Immature natural killer cell (primary cell): ENCODE measurements around the gene UBD. TPM values are rescaled to one million over a fixed set of nuclear protein-coding genes. Genes with fewer than 3 reads are reported as not detected.

ENCODE experiments used
- DNase-seq, 3 donors: peaks; one replicate each; pipeline ENCODE4 v3.0.0; 2022; ENCODE audit warnings: mixed read lengths in 1 of 3
- H3K27ac Mint-ChIP-seq, 6 donors: one replicate each; pipeline ENCODE4 v1.8.0; 2020; ENCODE audit warnings: mixed read lengths in 6 of 6, mild to moderate bottlenecking in 5 of 6, inconsistent platforms in 4 of 6, moderate library complexity in 3 of 6
- H3K27me3 Mint-ChIP-seq, 3 donors: one replicate each; pipeline ENCODE4 v1.8.0; 2020 to 2021; ENCODE audit warnings: low read depth in 3 of 3, mild to moderate bottlenecking in 3 of 3, mixed read lengths in 3 of 3, moderate library complexity in 3 of 3, inconsistent platforms in 1 of 3
- H3K36me3 Mint-ChIP-seq, 3 donors: one replicate each; pipeline ENCODE4 v1.8.0; 2020; ENCODE audit warnings: mixed read lengths in 3 of 3, inconsistent platforms in 2 of 3, mild to moderate bottlenecking in 2 of 3
- H3K4me1 Mint-ChIP-seq, 2 donors: one replicate each; pipeline ENCODE4 v1.8.0; 2020; ENCODE audit warnings: inconsistent platforms in 2 of 2, mild to moderate bottlenecking in 2 of 2, mixed read lengths in 2 of 2, moderate library complexity in 1 of 2
- H3K4me3 Mint-ChIP-seq, 5 donors: one replicate each; pipeline ENCODE4 v1.8.0; 2020; ENCODE audit warnings: mild to moderate bottlenecking in 5 of 5, mixed read lengths in 5 of 5, inconsistent platforms in 3 of 5, moderate library complexity in 3 of 5
- H3K9me3 Mint-ChIP-seq, 6 donors: one replicate each; pipeline ENCODE4 v1.8.0; 2020; ENCODE audit warnings: mild to moderate bottlenecking in 6 of 6, mixed read lengths in 6 of 6, inconsistent platforms in 4 of 6, moderate library complexity in 3 of 6
- polyA plus RNA-seq, 3 donors: library from polyadenylated mRNA; unstranded; fragments of 300-500 nt; fragmentation: Illumina TruSeq; gene quantifications; one replicate each; pipeline ENCODE4 v1.2.3, GENCODE V29; 2021

Gene UBD
- polyA plus RNA-seq, 3 donors from 2014 or later: not detected

DNA sequence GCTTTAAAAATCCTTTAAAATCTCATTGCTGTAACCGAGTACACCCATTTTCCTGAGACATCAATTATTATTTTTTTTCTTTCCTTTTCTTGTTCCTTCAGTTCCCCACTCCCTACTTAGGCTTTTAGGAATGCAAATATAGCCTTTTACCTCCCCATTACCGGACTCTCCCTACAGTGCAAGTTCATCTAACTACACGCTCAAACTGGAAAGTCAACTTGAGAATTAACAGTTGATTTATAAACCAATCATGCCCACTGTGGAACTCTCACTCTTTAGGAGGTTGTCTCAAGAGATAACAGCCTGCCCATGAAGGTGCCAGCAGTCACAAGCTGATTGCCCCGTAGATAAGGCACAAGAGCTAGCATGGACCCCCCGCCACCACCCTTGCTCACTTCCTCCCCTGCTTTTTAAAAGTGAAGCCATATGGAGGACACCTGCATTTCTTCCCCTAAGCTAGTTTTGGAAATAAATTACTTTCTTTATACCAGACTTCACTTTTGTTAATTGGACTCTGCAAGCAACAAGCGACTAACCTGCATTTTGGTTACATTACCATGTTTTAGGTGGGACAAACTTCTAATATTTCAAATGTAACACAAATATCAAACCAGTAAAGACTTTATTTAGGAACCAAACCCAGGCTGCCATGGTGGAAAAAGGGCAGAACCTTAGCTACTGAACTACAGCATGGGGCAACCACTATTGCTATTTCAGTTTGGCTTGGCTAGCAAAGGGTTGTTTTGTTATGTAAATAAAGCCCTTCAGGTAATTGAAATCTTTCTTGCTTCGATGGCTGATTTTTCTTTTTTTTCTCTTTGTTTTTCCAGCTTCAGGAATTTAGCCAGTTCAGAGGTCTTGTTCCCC is 34.9 kb downstream of the UBD start:
- no peaks in the 10 kb centered on the region for H3K9me3 Mint-ChIP-seq
- DNase-seq: no peak
- H3K4me1 Mint-ChIP-seq: no peaks in the 10 kb centered on the region
- peaks cover 7 to 20% (median 9%) of the 10 kb centered on the region in 3 donors for H3K27me3 Mint-ChIP-seq
- no peaks in the 10 kb centered on the region for H3K36me3 Mint-ChIP-seq
- H3K27ac Mint-ChIP-seq: no peak overlapping the region
- no peak overlapping the region for H3K4me3 Mint-ChIP-seq

DNA sequence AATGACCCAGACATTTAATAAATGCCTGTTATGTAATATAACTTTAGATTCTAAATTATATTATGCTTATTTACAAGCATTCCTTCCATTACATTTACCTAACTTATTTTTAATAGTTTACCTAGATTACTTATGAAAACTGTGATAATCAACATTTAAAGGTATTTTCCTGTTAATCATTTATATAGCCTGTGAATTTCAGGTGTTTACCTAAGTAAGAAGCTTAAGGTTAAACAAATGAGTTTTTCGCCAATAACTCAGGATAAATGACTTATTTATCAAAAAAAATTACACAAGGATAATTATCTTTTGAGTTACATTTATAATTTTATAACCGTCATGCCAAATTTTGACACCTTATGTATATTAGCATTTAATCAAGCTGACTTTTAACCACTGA is 35.5 kb downstream of the UBD start:
- H3K36me3 Mint-ChIP-seq: no peaks in the 10 kb centered on the region
- no peak overlapping the region for H3K4me3 Mint-ChIP-seq
- no peaks in the 10 kb centered on the region for H3K9me3 Mint-ChIP-seq
- no peaks in the 10 kb centered on the region for H3K4me1 Mint-ChIP-seq
- peaks cover 4 to 17% (median 6%) of the 10 kb centered on the region in 3 donors for H3K27me3 Mint-ChIP-seq
- no peak for DNase-seq
- no peak overlapping the region for H3K27ac Mint-ChIP-seq

DNA sequence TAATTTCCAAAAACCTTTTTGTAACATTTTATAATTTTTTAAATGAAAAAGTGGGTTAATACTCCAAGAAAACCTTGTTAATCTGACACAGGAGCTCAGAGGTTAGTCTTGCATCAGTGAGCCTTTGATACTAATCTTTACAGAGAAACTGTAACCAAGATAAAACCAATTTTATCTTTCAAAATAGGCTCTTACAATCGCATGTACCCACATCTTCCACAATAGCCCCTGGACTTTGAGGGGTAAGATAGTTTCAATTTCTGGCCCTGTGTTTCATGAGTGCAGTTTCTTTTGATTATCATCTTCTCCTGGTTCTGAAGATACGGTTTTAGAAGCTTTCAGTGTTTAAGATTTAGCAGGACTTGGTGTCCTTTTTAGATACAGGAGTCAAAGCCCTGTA is 37.3 kb downstream of the UBD start:
- DNase-seq: no peak
- peaks cover 3 to 14% (median 6%) of the 10 kb centered on the region in 3 donors for H3K27me3 Mint-ChIP-seq

DNA sequence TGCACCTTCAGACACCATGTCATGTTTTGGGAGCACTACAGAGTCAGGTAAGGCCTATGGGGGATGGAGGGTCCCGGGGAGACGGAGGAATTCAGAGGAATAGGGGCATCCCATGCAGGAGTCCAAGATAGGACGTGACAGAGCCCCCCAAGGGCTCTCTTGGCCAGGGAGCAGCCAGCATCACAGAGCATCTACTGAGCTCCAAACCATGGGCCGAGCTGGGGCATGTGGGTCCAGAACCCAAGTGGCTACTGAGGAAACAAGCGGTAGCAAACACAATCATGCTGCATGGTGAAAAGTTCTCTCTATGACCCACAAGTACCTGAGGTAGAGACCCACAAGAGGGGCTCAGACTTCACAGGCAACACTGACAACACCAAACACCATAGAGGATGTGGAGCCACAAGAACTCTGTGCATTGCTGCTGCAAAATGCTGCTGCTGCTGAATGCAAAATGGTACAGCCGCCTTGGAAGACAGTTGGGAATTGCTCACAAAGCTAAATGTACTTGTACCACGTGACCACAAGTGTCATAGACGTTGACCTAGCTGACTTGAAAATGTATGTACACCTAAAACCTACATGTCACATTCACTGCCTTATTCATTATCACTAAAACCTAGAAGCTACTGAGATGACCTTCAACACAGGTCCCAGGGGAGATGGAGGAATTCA is 38.4 kb downstream of the UBD start:
- Mint-ChIP-seq H3K4me1 (peaks cover 5% of the 10 kb centered on the region in 2 donors), H3K9me3 (no peaks in the 10 kb centered on the region), H3K36me3 (no peaks in the 10 kb centered on the region), H3K4me3 (no peak overlapping the region), H3K27ac (no peak overlapping the region), H3K27me3 (peaks cover 3 to 10% (median 6%) of the 10 kb centered on the region in 3 donors)
- no peak for DNase-seq

More for the DNA sequence above, 37.3 kb downstream of the UBD start:
- Mint-ChIP-seq H3K4me1 (no peaks in the 10 kb centered on the region), H3K4me3 (no peak overlapping the region), H3K36me3 (no peaks in the 10 kb centered on the region), H3K9me3 (no peaks in the 10 kb centered on the region), H3K27ac (no peak overlapping the region)

DNA sequence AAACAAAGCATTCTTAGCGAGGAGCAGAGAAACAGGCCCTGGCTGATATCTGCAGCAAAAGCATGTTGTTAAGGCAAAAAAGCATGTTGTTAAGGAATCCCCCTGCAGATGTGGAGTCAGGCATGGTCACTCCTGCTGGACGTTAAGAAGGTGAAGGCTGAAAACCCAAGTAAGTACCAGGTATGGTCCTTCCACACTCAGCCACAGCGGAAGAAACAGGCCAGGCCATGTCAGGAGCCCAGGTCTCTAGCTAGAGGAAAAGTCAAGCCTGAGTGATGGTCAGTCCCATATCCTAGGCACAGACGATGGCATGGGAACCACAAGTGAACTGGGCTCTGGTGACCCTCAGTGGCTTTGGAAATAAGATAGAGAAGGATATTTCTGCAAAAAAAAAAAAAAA is 39.3 kb downstream of the UBD start:
- peaks cover 9 to 11% of the 10 kb centered on the region in 2 donors for H3K4me1 Mint-ChIP-seq
- no peaks in the 10 kb centered on the region for H3K9me3 Mint-ChIP-seq
- H3K27me3 Mint-ChIP-seq: peaks cover 0 to 8% (median 6%) of the 10 kb centered on the region in 3 donors
- DNase-seq: no peak
- H3K27ac Mint-ChIP-seq: no peak overlapping the region
- no peaks in the 10 kb centered on the region for H3K36me3 Mint-ChIP-seq
- no peak overlapping the region for H3K4me3 Mint-ChIP-seq

DNA sequence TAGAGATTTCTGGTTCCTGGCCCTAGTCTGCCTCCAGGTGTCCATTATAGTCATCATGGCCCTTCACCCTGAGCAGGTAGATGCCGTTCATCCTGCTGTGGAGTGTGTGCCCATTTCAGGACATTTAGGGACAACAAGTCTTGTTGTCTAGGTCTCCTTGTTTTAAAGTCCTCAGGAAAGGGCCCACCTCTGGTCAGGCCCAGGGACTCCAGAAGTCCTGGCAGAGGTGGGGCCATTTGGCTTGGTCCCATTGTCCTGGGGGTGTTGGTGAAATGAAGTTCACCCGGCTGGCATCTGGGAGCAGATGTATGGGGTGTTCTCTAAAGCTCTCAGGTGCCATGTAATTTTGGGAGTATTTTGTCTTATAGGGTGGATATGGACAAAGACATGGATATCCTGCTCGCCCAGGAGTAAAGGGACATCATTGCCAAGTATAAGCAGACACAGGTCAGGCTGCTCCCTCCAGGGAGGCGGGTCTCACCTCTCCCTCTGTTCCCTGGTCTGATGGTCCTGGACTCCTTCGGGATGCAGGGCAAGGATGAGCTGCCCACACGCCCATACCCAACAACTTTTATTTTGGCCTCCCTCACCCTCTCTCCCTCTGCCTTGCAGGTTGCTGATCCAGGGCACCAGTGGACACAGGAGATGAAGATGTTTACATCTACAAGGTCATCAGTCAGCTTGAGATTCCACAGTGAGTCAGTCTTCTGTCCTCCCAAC is 40.1 kb downstream of the UBD start:
- DNase-seq: no peak
- Mint-ChIP-seq H3K4me3 (no peak overlapping the region), H3K4me1 (peaks cover 9 to 11% of the 10 kb centered on the region in 2 donors), H3K27me3 (peaks cover 0 to 6% (median 3%) of the 10 kb centered on the region in 3 donors), H3K9me3 (no peaks in the 10 kb centered on the region), H3K36me3 (no peaks in the 10 kb centered on the region), H3K27ac (no peak overlapping the region)

DNA sequence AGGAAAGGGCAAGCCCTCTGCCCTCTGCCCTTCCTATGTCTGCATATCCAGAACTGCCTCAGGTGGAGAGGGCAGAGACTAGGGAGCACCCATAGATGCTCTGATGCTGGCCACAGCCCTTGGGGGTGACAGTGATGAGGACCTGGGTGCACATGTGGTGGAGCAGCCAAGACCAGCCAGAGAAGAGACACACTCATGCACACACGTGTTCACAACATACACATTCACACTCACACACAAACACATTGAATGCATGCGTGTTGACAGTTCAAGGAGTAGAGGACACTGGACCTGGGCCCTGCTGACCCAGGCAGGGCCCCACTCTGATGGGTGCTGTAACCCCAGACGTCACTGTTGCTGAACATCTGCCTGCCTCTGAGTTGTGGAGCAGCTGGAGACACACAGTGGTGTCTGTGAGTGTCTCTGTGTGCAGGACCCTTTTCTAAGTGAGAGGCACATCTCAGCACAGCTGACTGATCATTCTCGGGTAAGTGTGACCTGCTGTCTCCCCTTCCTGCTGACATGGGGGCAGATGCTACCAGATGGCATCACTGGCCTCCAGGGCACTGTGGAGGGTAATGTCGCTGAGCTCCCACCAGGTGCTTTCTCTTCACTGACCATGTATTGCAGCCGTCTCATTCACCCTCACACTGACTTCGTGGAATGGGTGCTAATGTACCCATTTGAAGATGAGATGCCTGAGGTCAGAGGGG is 41.6 kb downstream of the UBD start:
- Mint-ChIP-seq H3K27ac (no peak overlapping the region), H3K9me3 (no peaks in the 10 kb centered on the region), H3K27me3 (peaks cover 0 to 2% (median 1%) of the 10 kb centered on the region in 3 donors), H3K4me1 (peaks cover 9 to 11% of the 10 kb centered on the region in 2 donors), H3K36me3 (no peaks in the 10 kb centered on the region), H3K4me3 (no peak overlapping the region)
- no peak for DNase-seq

DNA sequence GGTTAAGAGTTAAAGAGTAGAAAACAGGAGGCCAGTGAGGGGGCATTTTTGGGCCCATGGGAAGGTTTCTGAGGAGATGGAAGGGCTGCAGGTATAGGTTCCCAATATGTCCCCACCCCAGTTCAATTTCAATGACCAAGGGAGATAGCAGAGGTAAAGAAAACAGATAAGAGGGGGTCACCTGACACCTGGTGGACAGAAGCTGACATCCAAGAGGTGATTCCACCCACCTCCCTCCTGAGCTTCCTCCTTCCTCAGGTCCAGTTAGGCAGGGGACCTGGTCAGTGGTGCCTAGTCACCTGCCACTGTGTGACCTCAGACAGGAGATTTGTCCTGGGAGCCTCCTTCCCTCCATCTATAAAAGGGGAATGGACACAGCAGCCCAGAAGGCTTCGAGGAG is 42.3 kb downstream of the UBD start:
- Mint-ChIP-seq H3K27me3 (peaks cover 0 to 2% (median 1%) of the 10 kb centered on the region in 3 donors), H3K27ac (no peak overlapping the region)
- no peak for DNase-seq

DNA sequence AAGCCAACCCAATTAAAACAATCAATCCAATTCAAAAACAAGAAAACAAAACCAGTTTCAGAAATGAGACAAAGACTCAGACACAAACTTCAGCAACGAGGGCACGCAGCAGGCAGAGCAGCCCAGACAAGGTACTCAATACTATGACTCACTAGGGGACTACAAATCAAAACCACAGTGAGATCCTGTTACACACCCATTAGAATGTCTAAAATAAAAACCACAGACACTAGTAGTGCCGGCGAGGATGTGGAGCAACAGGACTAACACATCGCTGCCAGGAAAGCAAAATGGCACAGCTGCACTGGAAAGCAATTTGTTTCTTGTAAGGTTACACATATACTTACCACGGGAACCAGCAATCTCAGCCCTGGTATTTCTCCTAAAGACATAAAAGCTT is 43.4 kb downstream of the UBD start:
- no peaks in the 10 kb centered on the region for H3K36me3 Mint-ChIP-seq
- H3K4me3 Mint-ChIP-seq: peak overlapping the region in 1 of 5 donors; percentile 43
- peaks cover 9 to 11% of the 10 kb centered on the region in 2 donors for H3K4me1 Mint-ChIP-seq
- H3K27me3 Mint-ChIP-seq: peaks cover 0 to 2% (median 2%) of the 10 kb centered on the region in 3 donors
- DNase-seq: peak; percentile 5 to 24 (median 7)
- H3K27ac Mint-ChIP-seq: no peak overlapping the region
- H3K9me3 Mint-ChIP-seq: no peaks in the 10 kb centered on the region

More for the DNA sequence above, 42.3 kb downstream of the UBD start:
- no peaks in the 10 kb centered on the region for H3K36me3 Mint-ChIP-seq
- no peaks in the 10 kb centered on the region for H3K9me3 Mint-ChIP-seq
- H3K4me1 Mint-ChIP-seq: peaks cover 9 to 11% of the 10 kb centered on the region in 2 donors
- H3K4me3 Mint-ChIP-seq: no peak overlapping the region

DNA sequence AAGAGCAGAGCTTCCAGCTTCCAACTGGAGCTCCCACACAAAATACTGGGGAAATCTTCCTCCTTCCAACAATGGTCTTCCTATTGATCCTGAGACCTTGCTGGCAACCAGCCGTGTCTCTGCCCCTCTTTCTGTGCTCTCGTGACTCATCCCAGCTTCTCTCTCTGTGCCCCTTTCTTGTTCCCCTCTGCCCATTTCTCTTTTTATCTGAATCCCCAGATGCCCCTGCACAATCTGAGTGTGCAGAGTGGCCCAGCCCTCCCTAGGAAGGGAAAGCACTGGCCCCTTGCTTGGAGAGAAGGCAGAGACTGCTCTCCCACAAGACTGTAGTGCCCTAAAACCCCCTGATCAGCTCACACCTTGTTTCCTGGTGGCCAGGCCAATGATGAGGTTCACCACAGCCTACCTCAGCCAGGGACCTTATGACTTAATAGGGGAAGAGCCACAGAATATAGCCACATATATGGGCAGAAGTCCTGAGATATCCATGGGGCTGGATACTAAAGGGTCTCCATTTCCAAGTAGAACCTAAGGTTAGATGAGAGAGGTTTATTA is 48.7 kb downstream of the UBD start:
- Mint-ChIP-seq H3K4me3 (no peak overlapping the region), H3K27ac (no peak overlapping the region), H3K36me3 (no peaks in the 10 kb centered on the region), H3K4me1 (peaks cover 1 to 2% of the 10 kb centered on the region in 2 donors), H3K27me3 (peaks cover 4 to 6% (median 5%) of the 10 kb centered on the region in 3 donors), H3K9me3 (no peaks in the 10 kb centered on the region)
- DNase-seq: no peak

DNA sequence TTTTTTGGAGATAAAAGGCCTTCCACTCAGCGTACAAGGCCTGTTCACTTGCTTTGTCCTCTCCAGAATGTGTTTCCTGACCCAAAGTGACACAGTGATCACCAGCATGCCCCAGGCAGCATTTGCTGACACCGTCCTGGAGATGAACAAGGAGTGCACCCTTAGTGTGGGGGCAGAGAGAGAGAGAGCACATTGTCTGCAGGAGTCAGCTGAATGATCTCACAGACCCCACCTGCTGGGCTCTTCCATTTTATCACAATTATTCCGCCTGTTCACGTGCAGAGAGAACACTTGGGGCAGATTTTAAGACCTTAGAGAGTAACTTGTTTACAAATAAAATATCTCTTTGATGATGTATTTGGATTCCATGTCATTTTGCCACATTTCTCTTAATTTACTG is 49.3 kb downstream of the UBD start:
- Mint-ChIP-seq H3K27ac (no peak overlapping the region), H3K9me3 (no peaks in the 10 kb centered on the region), H3K4me1 (no peaks in the 10 kb centered on the region), H3K4me3 (no peak overlapping the region), H3K27me3 (peaks cover 4 to 6% (median 5%) of the 10 kb centered on the region in 3 donors), H3K36me3 (no peaks in the 10 kb centered on the region)
- DNase-seq: no peak

DNA sequence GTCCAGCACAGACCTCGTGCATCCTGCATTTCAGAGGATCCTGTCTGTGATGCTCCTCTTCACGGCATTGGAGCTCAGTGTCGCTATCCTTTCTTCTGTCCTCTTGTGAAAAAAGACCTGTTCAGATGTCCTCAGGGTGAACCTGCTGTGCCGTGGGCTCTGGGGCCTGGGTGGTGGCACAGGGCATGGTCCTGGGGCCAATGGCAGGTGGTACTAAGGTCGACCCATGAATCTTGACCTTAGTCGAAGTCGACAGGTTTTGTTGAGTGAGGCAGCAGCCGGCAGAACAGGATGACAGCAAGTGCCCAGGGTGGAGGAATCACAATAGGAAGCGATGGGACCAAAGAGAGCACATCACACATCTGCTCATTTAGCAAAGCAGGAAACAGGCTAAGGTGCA is 49.8 kb downstream of the UBD start:
- Mint-ChIP-seq H3K27ac (no peak overlapping the region), H3K4me1 (no peaks in the 10 kb centered on the region), H3K36me3 (no peaks in the 10 kb centered on the region), H3K27me3 (peaks cover 4 to 7% (median 5%) of the 10 kb centered on the region in 3 donors), H3K4me3 (no peak overlapping the region), H3K9me3 (no peaks in the 10 kb centered on the region)
- DNase-seq: no peak

DNA sequence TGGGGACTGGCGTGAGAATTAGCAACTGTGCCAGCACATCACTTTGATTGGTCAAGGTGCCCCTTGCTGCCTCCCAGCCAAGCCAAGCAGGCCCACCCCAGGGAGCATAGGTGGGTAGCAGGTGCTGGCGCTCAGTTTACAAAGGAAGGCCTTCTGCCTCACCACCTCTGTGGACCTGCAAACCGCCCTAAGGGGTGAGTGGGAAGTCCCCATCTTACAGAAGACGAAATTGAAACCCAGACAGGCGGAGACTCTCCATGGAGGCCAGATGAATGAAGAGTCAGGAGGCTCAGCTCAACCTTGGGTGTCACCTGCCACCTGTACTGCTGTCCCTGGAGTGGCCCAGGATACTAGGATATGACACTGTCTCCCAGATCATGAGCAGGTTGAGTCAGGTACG is 50.3 kb downstream of the UBD start:
- no peaks in the 10 kb centered on the region for H3K9me3 Mint-ChIP-seq
- no peaks in the 10 kb centered on the region for H3K4me1 Mint-ChIP-seq
- no peaks in the 10 kb centered on the region for H3K36me3 Mint-ChIP-seq
- no peak overlapping the region for H3K27ac Mint-ChIP-seq
- no peak overlapping the region for H3K4me3 Mint-ChIP-seq
- peaks cover 4 to 7% (median 5%) of the 10 kb centered on the region in 3 donors for H3K27me3 Mint-ChIP-seq
- DNase-seq: no peak
